Measurements from ENCODE around the gene C1orf159.

Gene C1orf159

GRCh38 chr1:1038694-1039093, 77.2 kb downstream of the C1orf159 start:
- DNase-seq (ENCODE audit: low spot score), result no peak

DNA sequence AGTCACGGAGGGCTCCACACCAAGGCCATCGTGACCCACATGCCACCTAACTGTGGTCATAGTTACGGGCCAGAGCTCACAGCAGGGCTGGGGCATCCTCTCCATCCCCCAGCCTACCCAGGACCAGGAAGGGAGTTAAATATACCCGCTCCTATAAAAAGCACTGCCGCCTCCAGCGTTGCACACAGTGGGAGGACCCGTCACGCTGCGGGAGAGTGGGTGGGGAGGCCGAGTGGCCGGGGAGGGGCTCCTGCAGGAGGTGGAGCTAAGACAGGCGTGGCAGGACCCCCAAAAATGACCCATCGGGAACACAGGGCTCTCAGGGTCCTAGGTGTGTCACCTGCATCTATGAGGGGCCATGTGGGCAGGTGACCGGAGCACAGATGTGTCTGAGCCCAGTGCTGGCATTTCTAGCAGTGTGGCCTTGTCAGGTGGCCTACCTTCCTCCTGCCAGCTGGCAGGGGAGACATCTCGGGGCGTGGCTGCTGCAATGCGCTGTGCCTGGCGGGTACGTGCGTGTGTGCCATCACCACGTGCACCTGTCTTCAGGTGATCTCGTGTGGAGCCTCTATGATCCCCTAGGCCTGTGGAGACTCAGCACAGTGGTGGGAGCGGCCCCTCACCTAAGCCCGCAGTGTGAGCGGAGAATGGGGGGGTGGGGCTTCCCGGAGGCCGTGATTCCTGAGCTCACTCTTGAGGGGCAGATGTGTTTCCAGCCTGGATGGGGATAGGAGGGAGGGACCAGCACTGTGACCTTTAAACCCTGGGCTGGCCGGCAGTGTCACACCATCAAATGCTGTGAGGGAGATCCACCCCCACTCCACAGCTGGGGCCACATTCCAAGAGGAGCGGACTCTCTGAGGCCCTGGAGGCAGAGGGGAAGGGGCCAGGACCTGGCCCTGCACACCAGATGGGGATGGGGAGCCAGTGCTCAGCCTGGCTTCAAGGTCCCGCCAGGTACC, 78.2 kb downstream of the C1orf159 start:
- no peak for DNase-seq (ENCODE audit: low spot score)

DNA sequence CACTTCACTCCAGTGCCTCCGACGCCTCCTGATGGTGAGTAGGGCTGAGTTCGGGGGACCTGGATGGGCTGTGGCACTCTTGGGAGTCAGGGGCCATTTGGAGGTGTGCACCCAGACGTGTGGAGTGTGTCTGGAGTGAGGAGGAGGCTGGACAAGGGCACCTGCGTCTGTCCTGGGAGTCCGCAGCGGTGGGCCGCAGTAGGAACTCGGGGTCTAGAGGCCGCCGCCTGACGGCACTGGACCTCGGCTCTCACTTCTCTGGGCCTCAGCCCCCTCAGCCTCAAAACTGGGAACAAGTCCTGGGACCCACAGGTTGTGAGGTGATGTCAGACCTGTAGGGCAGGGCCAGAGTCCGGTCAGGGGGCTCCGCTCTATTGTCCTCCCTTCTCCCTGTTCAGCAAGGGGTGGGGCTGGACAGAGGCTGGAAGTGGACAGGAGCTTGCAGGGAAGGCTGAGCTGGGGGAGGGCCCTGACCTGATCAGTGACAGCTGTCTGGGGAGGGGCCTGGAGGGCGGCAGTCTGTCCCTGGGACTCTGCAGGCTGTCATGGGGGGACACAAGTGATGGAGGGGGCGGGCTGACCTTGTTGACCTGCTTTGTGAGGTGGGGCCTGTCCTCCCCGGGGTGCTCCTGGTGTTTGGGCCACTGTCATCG, 80.5 kb downstream of the C1orf159 start:
- no peak for DNase-seq (ENCODE audit: low spot score)

DNA sequence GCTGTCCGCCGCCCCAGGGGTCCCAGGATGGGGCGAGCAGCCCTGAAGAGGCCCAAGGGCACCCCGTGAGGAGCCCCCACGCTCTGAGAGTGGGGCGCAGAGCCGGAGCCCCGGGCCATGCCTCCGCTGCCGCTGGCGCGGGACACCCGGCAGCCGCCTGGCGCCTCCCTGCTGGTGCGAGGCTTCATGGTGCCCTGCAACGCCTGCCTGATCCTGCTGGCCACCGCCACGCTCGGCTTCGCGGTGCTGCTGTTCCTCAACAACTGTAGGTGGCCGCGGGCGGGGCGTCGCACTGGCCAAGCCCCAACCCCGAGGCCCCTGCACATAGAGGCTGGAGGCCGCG, 81.5 kb downstream of the C1orf159 start:
- no peak for DNase-seq (ENCODE audit: low spot score)

DNA sequence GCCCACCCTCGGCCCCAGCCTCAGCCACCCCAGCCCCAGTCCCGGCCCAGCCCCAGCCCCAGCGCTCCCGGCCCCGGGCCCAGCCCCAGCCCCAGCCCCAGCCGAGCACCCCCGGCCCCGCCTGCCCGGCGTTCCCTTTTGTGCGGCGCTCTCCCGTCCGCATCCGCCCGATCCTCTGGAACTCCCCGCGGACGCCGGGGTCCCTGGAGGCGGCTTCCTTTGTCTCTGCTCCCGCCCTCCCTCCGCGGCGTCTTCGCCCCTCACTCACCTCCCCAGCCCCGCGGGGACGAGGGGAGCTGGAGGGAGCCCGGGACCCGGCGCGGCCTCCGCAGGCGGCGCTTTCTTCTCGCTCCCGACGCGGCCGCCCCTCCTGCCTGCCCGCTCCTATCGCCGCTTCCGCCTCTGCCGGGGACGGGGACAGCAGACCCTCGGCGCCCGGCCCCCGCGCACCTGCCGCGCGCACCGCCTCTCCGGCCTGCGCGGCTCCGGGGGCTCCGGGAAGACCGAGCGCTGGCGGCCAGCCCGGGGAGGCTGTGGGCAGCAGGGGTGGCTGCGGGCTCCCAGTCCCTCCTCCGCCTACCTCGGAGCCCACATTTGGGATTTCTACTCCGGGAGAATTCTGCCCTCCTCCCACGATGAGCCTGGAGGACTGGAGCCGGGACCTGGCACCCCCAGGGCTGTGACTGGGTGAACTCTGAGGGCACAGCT, 82.0 kb downstream of the C1orf159 start:
- DNase-seq (ENCODE audit: low spot score), result no peak

GRCh38 chr1:1033009-1033587, 82.8 kb downstream of the C1orf159 start:
- DNase-seq (ENCODE audit: low spot score), result peak; percentile 59

DNA sequence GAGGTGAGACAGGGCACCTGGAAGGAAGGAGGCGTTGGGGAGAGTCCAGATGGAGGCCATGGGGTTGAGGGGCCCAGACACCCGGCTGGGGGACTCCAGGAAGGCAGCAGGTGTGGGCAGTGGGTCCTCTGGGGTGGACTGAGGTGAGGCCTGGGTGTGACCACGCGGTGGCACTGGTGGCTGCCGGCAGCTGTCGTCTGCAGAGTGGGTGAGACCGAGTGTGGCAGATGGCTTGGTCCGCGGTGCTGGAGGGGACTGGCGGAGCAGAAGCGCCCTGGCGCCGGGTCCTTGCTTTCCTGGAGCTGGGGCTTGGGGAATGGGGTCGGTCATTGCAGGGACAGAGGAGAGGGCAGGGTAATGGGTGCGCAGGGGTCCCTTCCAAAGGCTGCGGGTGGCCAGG, 83.5 kb downstream of the C1orf159 start:
- DNase-seq (ENCODE audit: low spot score), result no peak

Data from kidney capillary endothelial cell (primary cell).